CD14-positive monocyte (primary cell): ENCODE measurements around the gene CD14. TPM values are rescaled to one million over a fixed set of nuclear protein-coding genes. Genes with fewer than 3 reads are reported as not detected.
A peak's percentile ranks its signal among the peaks of the same experiment; 100 is the strongest.

Experiments
- DNase-seq, 3 donors: peaks; one replicate each; pipeline ENCODE4 v3.0.0-alpha.2; 2011 to 2022
- H2AFZ ChIP-seq: 2 replicates; pipeline ENCODE4 v1.6.0; 2012; ENCODE audit warnings: mild to moderate bottlenecking, low read depth, low read length, inconsistent platforms; ENCODE audit not compliant: insufficient read depth, poor library complexity, severe bottlenecking
- H3K27ac ChIP-seq, 2 donors: 1 replicate in 1 of 2; 2 replicates in 1 of 2; pipeline ENCODE4 v1.5.1; 2012 to 2013; ENCODE audit warnings: low read length in 2 of 2, control low read depth in 1 of 2, inconsistent platforms in 1 of 2, low read depth in 1 of 2, mild to moderate bottlenecking in 1 of 2
- H3K27me3 ChIP-seq, 2 donors: one replicate each; pipeline versions ENCODE4 v1.6.0 to v1.6.1; 2011 to 2013; ENCODE audit warnings: low read length in 2 of 2; ENCODE audit not compliant: control insufficient read depth in 2 of 2, insufficient read depth in 2 of 2
- H3K36me3 ChIP-seq, 2 donors: replicated peaks in 1 of 2; 1 replicate in 1 of 2; 2 replicates in 1 of 2; pipeline versions ENCODE4 v1.5.1 to v1.6.1; 2012 to 2013; ENCODE audit warnings: low read length in 2 of 2, control low read depth in 1 of 2, inconsistent platforms in 1 of 2, mild to moderate bottlenecking in 1 of 2; ENCODE audit not compliant: insufficient read depth in 2 of 2, control insufficient read depth in 1 of 2
- H3K4me1 ChIP-seq, 2 donors: 1 replicate in 1 of 2; 2 replicates in 1 of 2; pipeline versions ENCODE4 v1.5.1 to v1.6.1; 2012 to 2013; ENCODE audit warnings: low read length in 2 of 2, control low read depth in 1 of 2, inconsistent platforms in 1 of 2, mild to moderate bottlenecking in 1 of 2, moderate library complexity in 1 of 2; ENCODE audit not compliant: insufficient read depth in 2 of 2, control insufficient read depth in 1 of 2
- H3K4me2 ChIP-seq: replicated peaks from 2 replicates; pipeline ENCODE3; 2012; ENCODE audit warnings: low read length, moderate library complexity, mild to moderate bottlenecking; ENCODE audit not compliant: poor library complexity, severe bottlenecking; ENCODE audit errors: extremely low read depth
- H3K4me3 ChIP-seq, 3 experiments: fragments of 200-600 bp in 1 of 3; sonication (generic) in 1 of 3; replicated peaks in 1 of 3; 1 replicate in 2 of 3; 2 replicates in 1 of 3; pipeline ENCODE4 v1.5.1; 2011 to 2013; ENCODE audit warnings: low read length in 3 of 3, mild to moderate bottlenecking in 3 of 3, control low read depth in 2 of 3, low read depth in 2 of 3, inconsistent platforms in 1 of 3, moderate library complexity in 1 of 3
- H3K79me2 ChIP-seq: 2 replicates; pipeline ENCODE4 v1.6.0; 2012; ENCODE audit warnings: mild to moderate bottlenecking, control low read depth, inconsistent platforms, low read length, moderate library complexity; ENCODE audit not compliant: insufficient read depth
- H3K9ac ChIP-seq: 2 replicates; pipeline ENCODE4 v1.6.0; 2017; ENCODE audit warnings: low read length, mild to moderate bottlenecking; ENCODE audit not compliant: insufficient read depth, poor library complexity, severe bottlenecking
- H3K9me3 ChIP-seq, 2 donors: replicated peaks in 1 of 2; 1 replicate in 1 of 2; 2 replicates in 1 of 2; pipeline versions ENCODE4 v1.5.1 to v1.6.1; 2012 to 2013; ENCODE audit warnings: low read length in 2 of 2, control low read depth in 1 of 2; ENCODE audit not compliant: control insufficient read depth in 1 of 2, insufficient read depth in 1 of 2
- H4K20me1 ChIP-seq: 2 replicates; pipeline ENCODE4 v1.6.0; 2012; ENCODE audit warnings: mild to moderate bottlenecking, low read length, control low read depth, moderate library complexity; ENCODE audit not compliant: insufficient read depth
- H3K27ac Mint-ChIP-seq, 7 donors: one replicate each; pipeline ENCODE4 v1.8.0; 2020; ENCODE audit warnings: mild to moderate bottlenecking in 7 of 7, mixed read lengths in 7 of 7, moderate library complexity in 6 of 7, inconsistent platforms in 2 of 7
- H3K27me3 Mint-ChIP-seq, 3 donors: one replicate each; pipeline ENCODE4 v1.8.0; 2021 to 2022; ENCODE audit warnings: low read depth in 3 of 3, mild to moderate bottlenecking in 3 of 3, mixed read lengths in 3 of 3, moderate library complexity in 3 of 3, inconsistent platforms in 1 of 3
- H3K36me3 Mint-ChIP-seq, 2 donors: one replicate each; pipeline ENCODE4 v1.8.0; 2020; ENCODE audit warnings: mixed read lengths in 2 of 2, inconsistent platforms in 1 of 2, mild to moderate bottlenecking in 1 of 2
- H3K4me1 Mint-ChIP-seq: one replicate; pipeline ENCODE4 v1.8.0; 2020; ENCODE audit warnings: mild to moderate bottlenecking, mixed read lengths
- H3K4me3 Mint-ChIP-seq, 2 donors: one replicate each; pipeline ENCODE4 v1.8.0; 2020; ENCODE audit warnings: mild to moderate bottlenecking in 2 of 2, mixed read lengths in 2 of 2, moderate library complexity in 1 of 2
- H3K9me3 Mint-ChIP-seq, 7 donors: one replicate each; pipeline ENCODE4 v1.8.0; 2020 to 2022; ENCODE audit warnings: mixed read lengths in 7 of 7, mild to moderate bottlenecking in 6 of 7, moderate library complexity in 6 of 7, inconsistent platforms in 2 of 7
- WGBS: methylation state at CpG from one replicate; pipeline ENCODE4 v1.1.5; 2013; ENCODE audit warnings: missing lambda C conversion rate; ENCODE audit not compliant: insufficient coverage; 5-methylcytosine and 5-hydroxymethylcytosine counted together
- intact Hi-C, 2 donors: fragments of 100-400 bp; cut with micrococcal nuclease; formaldehyde crosslinking; loops; one replicate each; pipeline versions ENCODE4 v1.15.0 to v1.15.1; 2023
- polyA plus RNA-seq, 3 donors: library from polyadenylated mRNA; depleted of rRNA in 1 of 3; unstranded in 2 of 3; stranded (reverse) in 1 of 3; fragments of 300-500 nt in 2 of 3; fragments of >200 nt in 1 of 3; fragmentation: Illumina TruSeq in 2 of 3; gene quantifications; 1 replicate in 2 of 3; 2 replicates in 1 of 3; pipeline ENCODE4 v1.2.3, GENCODE V29; 2012 to 2021
- TF ChIP-seq, protein P1 (sequence below): fragments of 200-600 bp; IDR thresholded peaks from one replicate; pipeline ENCODE4 v1.8.0; 2022; ENCODE audit warnings: antibody characterized with exemption, mild to moderate bottlenecking

Gene CD14
- polyA plus RNA-seq, 3 donors = 1,687 to 3,095 (median 2,434) TPM

DNA sequence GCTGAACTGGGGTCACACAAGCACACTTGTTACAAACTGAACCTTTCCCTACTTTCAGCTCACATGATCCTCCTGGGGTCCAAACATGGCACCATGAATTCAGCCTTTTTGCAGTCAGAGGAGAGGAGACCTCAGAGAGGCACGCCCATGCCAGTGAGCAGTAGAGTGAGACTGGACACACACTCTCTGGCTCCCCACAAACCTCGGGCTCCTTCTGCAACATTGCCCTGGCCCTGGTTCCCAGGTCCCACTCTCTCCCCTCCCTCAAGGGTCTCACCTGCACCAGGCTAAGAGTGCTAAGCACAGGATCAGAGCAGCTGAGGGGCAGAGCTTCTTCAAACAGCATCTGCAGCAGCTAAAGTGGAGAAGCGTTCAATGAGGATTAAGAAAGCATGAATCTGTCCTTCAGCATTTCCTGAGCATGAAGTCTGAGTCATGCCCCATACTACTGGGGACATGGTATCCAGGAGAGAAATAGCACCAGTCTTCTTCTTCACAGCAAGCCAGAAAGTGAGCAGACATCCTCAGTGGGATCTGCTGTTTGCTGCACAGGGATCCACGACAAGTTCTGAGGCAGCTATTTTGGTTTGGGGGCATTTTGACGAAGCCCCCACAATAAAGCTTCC lies 41.1 kb downstream of the CD14 start:
- H3K36me3 Mint-ChIP-seq = peaks cover 0 to 20% of the 10 kb centered on the region in 2 donors
- peak overlapping the region; percentile 58 for H3K9ac ChIP-seq
- DNase-seq = peak; percentile 64 to 85 (median 81)
- peaks cover 0 to 1% (median 0%) of the 10 kb centered on the region in 7 donors for H3K9me3 Mint-ChIP-seq
- TF ChIP-seq, protein P1, sequence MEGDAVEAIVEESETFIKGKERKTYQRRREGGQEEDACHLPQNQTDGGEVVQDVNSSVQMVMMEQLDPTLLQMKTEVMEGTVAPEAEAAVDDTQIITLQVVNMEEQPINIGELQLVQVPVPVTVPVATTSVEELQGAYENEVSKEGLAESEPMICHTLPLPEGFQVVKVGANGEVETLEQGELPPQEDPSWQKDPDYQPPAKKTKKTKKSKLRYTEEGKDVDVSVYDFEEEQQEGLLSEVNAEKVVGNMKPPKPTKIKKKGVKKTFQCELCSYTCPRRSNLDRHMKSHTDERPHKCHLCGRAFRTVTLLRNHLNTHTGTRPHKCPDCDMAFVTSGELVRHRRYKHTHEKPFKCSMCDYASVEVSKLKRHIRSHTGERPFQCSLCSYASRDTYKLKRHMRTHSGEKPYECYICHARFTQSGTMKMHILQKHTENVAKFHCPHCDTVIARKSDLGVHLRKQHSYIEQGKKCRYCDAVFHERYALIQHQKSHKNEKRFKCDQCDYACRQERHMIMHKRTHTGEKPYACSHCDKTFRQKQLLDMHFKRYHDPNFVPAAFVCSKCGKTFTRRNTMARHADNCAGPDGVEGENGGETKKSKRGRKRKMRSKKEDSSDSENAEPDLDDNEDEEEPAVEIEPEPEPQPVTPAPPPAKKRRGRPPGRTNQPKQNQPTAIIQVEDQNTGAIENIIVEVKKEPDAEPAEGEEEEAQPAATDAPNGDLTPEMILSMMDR = no peak
- peak overlapping the region; percentile 91 to 98 (median 95) for H3K27ac Mint-ChIP-seq
- H3K4me3 ChIP-seq = peak overlapping the region; percentile 26 to 81 (median 49)
- peak overlapping the region; percentile 8 for H2AFZ ChIP-seq
- H3K4me2 ChIP-seq = peak overlapping the region; percentile 83
- 0% methylated on average over 1 of the region's 5 CpGs for WGBS
- intact Hi-C loops = no loop called here
- H3K4me1 ChIP-seq = peaks cover 90 to 94% of the 10 kb centered on the region in 2 donors
- H3K27ac ChIP-seq = peak overlapping the region; percentile 80 to 91
- H3K36me3 ChIP-seq = peaks cover 0 to under 1% of the 10 kb centered on the region in 2 donors
- peaks cover 43% of the 10 kb centered on the region for H3K79me2 ChIP-seq
- H4K20me1 ChIP-seq = no peaks in the 10 kb centered on the region
- no peaks in the 10 kb centered on the region for H3K9me3 ChIP-seq
- peak overlapping the region; percentile 82 to 96 for H3K4me3 Mint-ChIP-seq
- peaks cover 0 to 2% (median 0%) of the 10 kb centered on the region in 3 donors for H3K27me3 Mint-ChIP-seq
- no peaks in the 10 kb centered on the region for H3K27me3 ChIP-seq
- H3K4me1 Mint-ChIP-seq = peaks cover 87% of the 10 kb centered on the region

DNA sequence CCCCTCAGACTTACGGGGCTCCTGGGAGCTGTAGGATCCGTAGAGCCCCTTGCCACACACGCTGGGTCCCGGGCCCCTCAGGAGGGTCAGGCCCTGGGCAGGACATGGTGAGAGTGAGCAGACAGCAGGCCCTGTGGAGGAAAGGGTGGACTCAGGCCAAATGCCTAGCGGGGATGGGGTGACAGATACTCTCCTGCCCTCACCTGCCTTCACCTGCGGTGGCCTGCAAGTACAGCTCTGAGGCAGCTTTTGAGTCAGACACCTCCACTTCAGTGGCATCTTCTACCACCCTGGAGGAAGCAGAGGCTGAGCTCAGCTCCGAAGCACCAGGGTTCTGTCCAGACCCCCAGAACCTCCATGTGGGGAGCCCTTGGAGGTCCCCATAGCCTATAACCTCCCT lies 42.1 kb downstream of the CD14 start:
- Histone ChIP-seq H3K9me3 (no peaks in the 10 kb centered on the region), H4K20me1 (no peaks in the 10 kb centered on the region), H3K27me3 (no peaks in the 10 kb centered on the region), H3K4me2 (peak overlapping the region; percentile 83), H3K9ac (peak overlapping the region; percentile 58), H2AFZ (no peak overlapping the region), H3K36me3 (peaks cover 0 to 8% of the 10 kb centered on the region in 2 donors), H3K27ac (peak overlapping the region; percentile 80 to 91), H3K4me1 (peaks cover 80 to 85% of the 10 kb centered on the region in 2 donors), H3K79me2 (peaks cover 50% of the 10 kb centered on the region), H3K4me3 (peak overlapping the region; percentile 26 to 81 (median 49))
- H3K27me3 Mint-ChIP-seq = peaks cover 0 to 2% (median 0%) of the 10 kb centered on the region in 3 donors
- peaks cover 9 to 30% of the 10 kb centered on the region in 2 donors for H3K36me3 Mint-ChIP-seq
- H3K27ac Mint-ChIP-seq = peak overlapping the region; percentile 91 to 98 (median 95)
- 100% methylated on average over 5 of the region's 7 CpGs for WGBS
- H3K4me3 Mint-ChIP-seq = peak overlapping the region; percentile 82 to 96
- H3K4me1 Mint-ChIP-seq = peaks cover 80% of the 10 kb centered on the region
- H3K9me3 Mint-ChIP-seq = peaks cover 0 to 5% (median 0%) of the 10 kb centered on the region in 7 donors
- intact Hi-C loops = no loop called here
- TF ChIP-seq, protein P1 = no peak
- DNase-seq = no peak
